ENCODE measurements around the gene LRRC75A. TPM values are rescaled to one million over a fixed set of nuclear protein-coding genes. Genes with fewer than 3 reads are reported as not detected.

LRRC75A gene
- total and polyA plus RNA-seq, 2 donors (not counting 3 experiments of a cell fraction or from before 2014, with no cell fraction given), result 3.7 to 6.1 TPM

- dilution Hi-C loops (cut with MboI; ENCODE audit: extremely low pct_ligation_motif_present, low sequenced_read_pairs), result no loop called here
These were observed 21.9 kb upstream of the LRRC75A start for GRCh38 chr17:16513873-16514272.

More at GRCh38 chr17:16513873-16514272, 21.9 kb upstream of the LRRC75A start:
- ChIA-PET POLR2A (interaction anchor here (0.6 kb wide), 1 partner anchor 29 kb away, joined by 3 read pairs; no protein-coding TSS in a partner anchor), CTCF (interaction anchor here (0.6 kb wide), 1 partner anchor 59 kb away, joined by 3 read pairs; no protein-coding TSS in a partner anchor)
- H4K20me1 ChIP-seq (replicated peaks; ENCODE audit: control insufficient read depth, extremely low read depth, insufficient read depth, low read length), result no peaks in the 10 kb centered on the region
- H2AFZ ChIP-seq (ENCODE audit: low read depth, low read length), result no peak overlapping the region
- H3K4me2 ChIP-seq (ENCODE audit: insufficient read depth, low read length), result no peak overlapping the region
- no TSS peak for BruUV-seq (replicated peaks)
- H3K27me3 ChIP-seq (ENCODE audit: control insufficient read depth in 2 of 2, insufficient read depth in 2 of 2, low read length in 2 of 2), result peaks cover 0 to 12% of the 10 kb centered on the region in 2 experiments
- intact Hi-C loops (cut with micrococcal nuclease), result no loop called here
- H3K4me1 ChIP-seq (ENCODE audit: control insufficient read depth, extremely low read depth, insufficient read depth, low read length), result peaks cover 12% of the 10 kb centered on the region
- no peak for DNase-seq (ENCODE audit: low read depth, low spot score)
- H3K9me1 ChIP-seq (replicated peaks; ENCODE audit: control insufficient read depth, extremely low read depth, insufficient read depth, low read length), result no peaks in the 10 kb centered on the region
- H3K27ac ChIP-seq (ENCODE audit: insufficient read depth, low read depth, low read length), result no peak overlapping the region
- H3K36me3 ChIP-seq (ENCODE audit: control insufficient read depth in 2 of 2, extremely low read depth in 1 of 2, insufficient read depth in 2 of 2, low read length in 2 of 2), result no peaks in the 10 kb centered on the region
- H3K9ac ChIP-seq (replicated peaks; ENCODE audit: extremely low read depth, insufficient read depth, low read length), result no peak overlapping the region
- no peak for FAIRE-seq
- no peaks in the 10 kb centered on the region for H3K79me2 ChIP-seq (ENCODE audit: control insufficient read depth, insufficient read depth, low read length)
- H3K9me3 ChIP-seq (replicated peaks; ENCODE audit: control insufficient read depth, insufficient read depth, low read length), result no peaks in the 10 kb centered on the region
- no peak overlapping the region for H3K4me3 ChIP-seq (replicated peaks in 1 of 3; ENCODE audit: insufficient read depth in 1 of 3, low read depth in 1 of 3, low read length in 3 of 3)
- TF ChIP-seq FOS (IDR thresholded peaks at IDR 0.05; ENCODE audit: borderline replicate concordance, insufficient read depth, low read length) (no peak), GATA2 (IDR thresholded peaks at IDR 0.05; ENCODE audit: insufficient read depth, insufficient read length, low read depth, low read length) (no peak), POLR2AphosphoS5 (IDR thresholded peaks at IDR 0.05; ENCODE audit: insufficient read depth, low read depth, low read length) (no peak), CTCF (IDR thresholded peaks at IDR 0.05; ENCODE audit: extremely low read depth in 1 of 2, insufficient read depth in 1 of 2, low read depth in 1 of 2, low read length in 2 of 2) (no peak), POLR2A (IDR thresholded peaks at IDR 0.05; ENCODE audit: low read depth, low read length) (no peak)

Data from endothelial cell of umbilical vein (primary cell).